Lung (tissue), 12 donors: ENCODE data around the gene NOX4. TPM values are rescaled to one million over a fixed set of nuclear protein-coding genes. Genes with fewer than 3 reads are reported as not detected.
"Not testable (repeated sequence)": the region's sequence is repeated elsewhere in the genome, so short reads cannot be mapped to it uniquely, and the experiment has no call there.

Source experiments
- ATAC-seq: fragments of 200-7000 bp; cut with Tn5 transposase; one replicate; pipeline ENCODE4 v1.9.1; 2020; ENCODE audit warnings: moderate number of reproducible peaks; ENCODE audit not compliant: insufficient read depth, low FRiP score
- DNase-seq, 3 donors: peaks; one replicate each; pipeline ENCODE4 v3.0.0-alpha.2; 2013 to 2017
- H3K27ac ChIP-seq, 2 donors: one replicate each; pipeline ENCODE4 v1.5.1; 2013; ENCODE audit warnings: mild to moderate bottlenecking in 2 of 2, moderate library complexity in 2 of 2, control low read depth in 1 of 2, inconsistent platforms in 1 of 2, low read depth in 1 of 2, low read length in 1 of 2
- H3K27me3 ChIP-seq, 3 donors: one replicate each; pipeline ENCODE4 v1.5.1; 2013; ENCODE audit warnings: low read length in 2 of 3; ENCODE audit not compliant: control insufficient read depth in 3 of 3, insufficient read depth in 3 of 3
- H3K36me3 ChIP-seq, 4 donors: one replicate each; pipeline ENCODE4 v1.5.1; 2013; ENCODE audit warnings: low read length in 4 of 4, mild to moderate bottlenecking in 1 of 4, moderate library complexity in 1 of 4; ENCODE audit not compliant: control insufficient read depth in 4 of 4, insufficient read depth in 4 of 4
- H3K4me1 ChIP-seq, 5 donors: one replicate each; pipeline ENCODE4 v1.5.1; 2013; ENCODE audit warnings: low read length in 5 of 5, mild to moderate bottlenecking in 2 of 5, moderate library complexity in 1 of 5; ENCODE audit not compliant: control insufficient read depth in 5 of 5, insufficient read depth in 5 of 5
- H3K4me3 ChIP-seq: one replicate; pipeline ENCODE4 v1.5.1; 2013; ENCODE audit warnings: mild to moderate bottlenecking, control low read depth, moderate library complexity
- H3K9ac ChIP-seq, 2 donors: one replicate each; pipeline ENCODE4 v1.5.1; 2013; ENCODE audit warnings: low read length in 2 of 2, control low read depth in 1 of 2; ENCODE audit not compliant: insufficient read depth in 1 of 2
- H3K9me3 ChIP-seq, 4 donors: one replicate each; pipeline ENCODE4 v1.5.1; 2013; ENCODE audit warnings: low read length in 3 of 4, mild to moderate bottlenecking in 1 of 4, moderate library complexity in 1 of 4; ENCODE audit not compliant: control insufficient read depth in 4 of 4, insufficient read depth in 3 of 4
- WGBS, 2 donors: extraction: QIAGEN DNeasy Blood & Tissue Kit; methylation state at CpG; one replicate each; pipeline ENCODE4 v1.1.7; 2013; 5-methylcytosine and 5-hydroxymethylcytosine counted together
- polyA plus RNA-seq, 2 donors: library from polyadenylated mRNA; stranded (reverse); fragments of 200-250 nt; gene quantifications; one replicate each; pipeline ENCODE4 v1.2.1, GENCODE V29; 2013
- total RNA-seq, 2 donors: library from RNA; depleted of rRNA in 1 of 2; stranded (reverse); fragments of >200 nt in 1 of 2; gene quantifications; one replicate each; pipeline ENCODE4 v1.2.1, GENCODE V29; 2014 to 2021
- TF ChIP-seq, protein P1 (sequence below): IDR thresholded peaks from 2 replicates; pipeline ENCODE4 v1.5.1; 2012; ENCODE audit warnings: mild to moderate bottlenecking; ENCODE audit errors: control extremely low read depth, extremely low read depth
- donor health status: control.
- donor health status: control.
- donor health status: Bipolar disorder and iron deficiency.
- donor health status: healthy.
- donor health status: DM: yes; HTN: yes; CAD: no.

The NOX4 gene
- total and polyA plus RNA-seq, 4 donors = 0.46 to 2.3 (median 1.2) TPM

DNA sequence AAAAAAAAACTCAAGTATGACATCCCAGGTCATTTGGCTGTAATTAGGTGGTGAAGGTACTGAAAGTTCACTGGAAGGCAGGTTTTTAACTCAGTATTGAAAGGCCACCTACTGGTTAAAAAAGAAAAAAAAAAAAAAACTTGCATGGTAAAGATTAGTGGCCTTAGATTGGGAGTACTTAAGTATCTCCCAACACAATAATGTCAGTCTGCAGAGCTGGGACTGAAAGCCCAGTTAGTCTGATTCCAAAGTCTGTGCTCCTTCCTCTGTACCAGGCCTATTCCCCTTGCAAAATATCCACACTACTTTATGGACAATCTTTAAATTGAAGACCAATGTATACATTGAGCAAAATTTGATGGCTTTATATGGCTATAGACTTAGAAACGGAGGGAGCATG, 85.5 kb downstream of the NOX4 start:
- ATAC-seq (no peak), DNase-seq (no peak)
- Histone ChIP-seq H3K36me3 (no peaks in the 10 kb centered on the region), H3K9me3 (no peaks in the 10 kb centered on the region), H3K27ac (no peak overlapping the region), H3K27me3 (no peaks in the 10 kb centered on the region), H3K4me1 (no peaks in the 10 kb centered on the region), H3K4me3 (no peak overlapping the region), H3K9ac (no peak overlapping the region)
- TF ChIP-seq, protein P1, sequence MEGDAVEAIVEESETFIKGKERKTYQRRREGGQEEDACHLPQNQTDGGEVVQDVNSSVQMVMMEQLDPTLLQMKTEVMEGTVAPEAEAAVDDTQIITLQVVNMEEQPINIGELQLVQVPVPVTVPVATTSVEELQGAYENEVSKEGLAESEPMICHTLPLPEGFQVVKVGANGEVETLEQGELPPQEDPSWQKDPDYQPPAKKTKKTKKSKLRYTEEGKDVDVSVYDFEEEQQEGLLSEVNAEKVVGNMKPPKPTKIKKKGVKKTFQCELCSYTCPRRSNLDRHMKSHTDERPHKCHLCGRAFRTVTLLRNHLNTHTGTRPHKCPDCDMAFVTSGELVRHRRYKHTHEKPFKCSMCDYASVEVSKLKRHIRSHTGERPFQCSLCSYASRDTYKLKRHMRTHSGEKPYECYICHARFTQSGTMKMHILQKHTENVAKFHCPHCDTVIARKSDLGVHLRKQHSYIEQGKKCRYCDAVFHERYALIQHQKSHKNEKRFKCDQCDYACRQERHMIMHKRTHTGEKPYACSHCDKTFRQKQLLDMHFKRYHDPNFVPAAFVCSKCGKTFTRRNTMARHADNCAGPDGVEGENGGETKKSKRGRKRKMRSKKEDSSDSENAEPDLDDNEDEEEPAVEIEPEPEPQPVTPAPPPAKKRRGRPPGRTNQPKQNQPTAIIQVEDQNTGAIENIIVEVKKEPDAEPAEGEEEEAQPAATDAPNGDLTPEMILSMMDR = no peak
- WGBS, 2 donors = 81 to 91% methylated on average over 1 of the region's 1 CpG

DNA sequence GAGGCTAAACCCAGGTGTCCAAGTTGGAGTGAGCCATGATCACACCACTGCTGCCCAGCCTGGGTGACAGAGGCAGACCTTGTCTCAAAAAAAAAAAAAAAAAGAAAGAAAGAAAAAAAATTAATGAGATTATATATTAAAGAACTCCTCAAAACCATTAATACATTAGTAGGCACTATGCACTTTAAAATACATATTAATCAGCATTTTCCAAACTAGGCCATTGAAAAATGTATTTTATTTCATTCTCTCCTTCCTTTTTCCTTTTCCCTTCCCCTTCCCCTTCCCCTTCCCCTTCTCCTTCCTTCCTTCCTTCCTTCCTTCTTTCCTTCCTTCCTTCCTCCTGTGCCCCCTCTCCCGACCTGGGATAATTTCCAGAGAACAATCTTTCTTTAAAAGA, 99.5 kb downstream of the NOX4 start:
- not testable (repeated sequence) for H3K4me1 ChIP-seq, H3K27ac ChIP-seq, DNase-seq, H3K9ac ChIP-seq, H3K36me3 ChIP-seq, H3K27me3 ChIP-seq, ATAC-seq, H3K9me3 ChIP-seq, H3K4me3 ChIP-seq
- 54 to 68% methylated on average over 1 of the region's 1 CpG for WGBS, 2 donors

DNA sequence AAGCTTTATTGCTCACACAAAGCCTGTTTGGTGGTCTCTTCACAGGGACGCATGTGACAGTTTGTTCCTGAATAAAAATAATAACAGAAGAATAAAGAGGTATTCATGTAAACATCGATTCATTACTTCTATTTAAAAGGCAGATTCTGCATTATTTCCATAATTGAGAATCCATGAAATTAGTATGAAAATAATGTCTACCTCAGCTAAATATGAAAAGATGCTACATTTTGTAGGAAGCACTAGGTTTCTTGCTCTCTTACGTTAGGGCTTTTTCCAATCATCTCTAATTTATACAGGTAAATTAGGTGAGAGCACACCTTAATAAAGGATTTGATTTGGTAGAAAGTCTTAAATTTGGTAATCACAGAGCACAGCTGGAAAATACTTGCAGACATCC, 103.7 kb downstream of the NOX4 start:
- WGBS, 2 donors = 91 to 94% methylated on average over 3 of the region's 3 CpGs
- H3K27me3 ChIP-seq, H3K27ac ChIP-seq, H3K9me3 ChIP-seq, H3K4me1 ChIP-seq, DNase-seq, ATAC-seq, H3K36me3 ChIP-seq, H3K4me3 ChIP-seq, H3K9ac ChIP-seq: not testable (repeated sequence)

DNA sequence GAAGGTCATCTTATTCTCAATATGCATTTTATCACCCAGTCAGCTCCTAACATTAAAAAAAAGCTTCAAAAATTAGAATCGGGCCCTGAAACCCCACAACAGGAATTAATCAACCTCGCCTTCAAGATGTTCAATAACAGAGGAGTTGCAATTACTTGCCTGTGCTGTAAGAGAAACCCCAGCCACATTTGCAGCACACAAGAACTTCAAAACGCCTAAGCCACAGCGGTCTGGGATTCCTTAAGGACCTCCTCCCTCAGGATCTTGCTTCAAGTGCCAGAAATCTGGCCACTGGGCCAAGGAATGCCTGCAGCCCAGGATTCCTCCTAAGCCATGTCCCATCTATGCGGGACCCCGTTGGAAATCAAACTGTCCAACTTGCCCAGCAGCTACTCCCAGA, 108.2 kb downstream of the NOX4 start:
- H3K4me1 ChIP-seq, H3K27me3 ChIP-seq, H3K27ac ChIP-seq, H3K9me3 ChIP-seq, ATAC-seq, H3K9ac ChIP-seq, H3K4me3 ChIP-seq, DNase-seq, H3K36me3 ChIP-seq: not testable (repeated sequence)
- WGBS, 2 donors = 91 to 92% methylated on average over 6 of the region's 6 CpGs

DNA sequence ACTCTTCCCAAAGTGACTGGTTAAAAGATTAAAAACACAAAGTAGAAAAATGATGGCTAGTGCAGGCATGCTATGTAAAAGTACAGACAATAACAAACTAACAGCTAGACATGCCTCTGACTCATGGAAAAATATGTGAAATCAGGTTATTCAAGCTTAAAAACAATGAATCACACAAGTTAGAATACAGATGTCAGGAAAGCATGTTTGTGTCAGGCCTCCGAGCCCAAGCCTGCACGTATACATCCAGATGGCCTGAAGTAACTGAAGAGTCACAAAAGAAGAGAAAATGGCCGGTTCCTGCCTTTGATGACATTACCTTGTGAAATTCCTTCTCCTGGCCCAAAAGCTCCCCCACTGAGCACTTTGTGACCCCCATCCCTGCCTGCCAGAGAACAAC, 110.1 kb downstream of the NOX4 start:
- Histone ChIP-seq H3K4me1 (no peaks in the 10 kb centered on the region), H3K27me3 (no peaks in the 10 kb centered on the region), H3K9me3 (no peaks in the 10 kb centered on the region), H3K4me3 (no peak overlapping the region), H3K27ac (peak overlapping the region in 1 of 2 donors; percentile 46), H3K36me3 (no peaks in the 10 kb centered on the region), H3K9ac (no peak overlapping the region)
- WGBS, 2 donors = 83 to 86% methylated on average over 3 of the region's 3 CpGs
- ATAC-seq (no peak), DNase-seq (peak in 1 of 3 donors; percentile 12)
- TF ChIP-seq, protein P1 = no peak

DNA sequence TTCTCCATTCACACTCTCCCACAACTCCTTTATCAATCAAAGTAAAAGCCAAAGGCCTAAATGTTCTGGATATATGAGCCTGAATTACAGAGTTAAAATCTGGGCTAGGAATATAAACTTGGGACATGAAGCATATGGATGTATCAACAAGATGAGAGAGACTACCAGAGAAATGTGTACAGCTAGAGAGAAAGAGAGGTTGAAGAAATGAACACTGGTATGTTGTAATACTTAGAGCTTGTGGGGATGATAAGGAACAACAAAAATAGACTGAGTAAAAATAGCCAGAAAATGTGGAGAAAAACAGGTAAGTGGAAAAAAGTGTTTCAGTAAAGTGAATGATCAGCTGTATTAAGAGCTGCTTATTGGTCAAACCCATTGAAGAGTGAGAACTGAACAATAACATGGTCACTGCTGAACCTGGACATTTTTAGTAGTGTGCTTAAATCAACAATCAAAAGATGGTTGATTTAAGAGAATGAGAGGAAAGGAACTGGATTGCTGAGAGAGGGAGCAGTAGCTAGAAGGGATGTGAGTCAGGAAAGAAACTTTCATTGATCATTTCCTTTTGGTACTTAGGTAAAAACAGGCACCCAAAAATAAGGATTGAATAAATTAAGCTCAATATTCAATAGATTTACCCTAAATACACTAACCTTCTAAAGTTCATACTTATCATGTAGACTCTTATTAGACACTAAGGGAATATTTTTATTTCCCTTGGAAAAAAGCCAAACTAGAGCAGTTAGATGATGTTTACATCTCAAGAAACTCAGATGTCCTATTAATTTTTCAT, 111.0 kb downstream of the NOX4 start:
- not testable (repeated sequence) for DNase-seq, H3K36me3 ChIP-seq, H3K27ac ChIP-seq

DNA sequence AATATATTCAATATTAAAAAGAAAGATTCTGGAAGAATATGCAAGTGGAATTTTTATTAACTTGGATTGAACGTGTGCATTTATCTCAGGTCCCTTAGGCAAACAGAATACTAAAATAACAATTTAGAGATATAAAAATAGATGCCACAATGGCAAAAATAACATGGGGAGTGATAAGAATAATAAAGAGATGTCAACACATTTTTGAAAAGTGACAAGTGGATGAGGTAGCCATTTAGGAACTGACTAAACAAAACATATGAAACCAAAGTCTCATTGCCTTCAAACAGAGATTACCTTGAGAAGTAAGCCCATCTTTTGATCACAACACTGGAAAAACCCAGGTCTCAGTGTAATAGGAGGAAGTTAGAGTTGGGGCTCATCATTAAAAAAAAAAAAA, 112.2 kb downstream of the NOX4 start:
- not testable (repeated sequence) for H3K9me3 ChIP-seq, DNase-seq, H3K36me3 ChIP-seq, H3K27me3 ChIP-seq, H3K9ac ChIP-seq, H3K27ac ChIP-seq, H3K4me3 ChIP-seq, H3K4me1 ChIP-seq, ATAC-seq
- WGBS, 2 donors = 88 to 91% methylated on average over 1 of the region's 1 CpG

More for the DNA sequence above, 111.0 kb downstream of the NOX4 start:
- not testable (repeated sequence) for H3K4me1 ChIP-seq, H3K9ac ChIP-seq, ATAC-seq, H3K9me3 ChIP-seq, H3K27me3 ChIP-seq, H3K4me3 ChIP-seq
